H1 (cell line): ENCODE measurements around the gene BCO1. TPM values are rescaled to one million over a fixed set of nuclear protein-coding genes. Genes with fewer than 3 reads are reported as not detected.

Experiments
- ATF2 ChIP-seq: IDR thresholded peaks from 2 replicates; pipeline ENCODE4 v1.6.1; 2012; ENCODE audit warnings: low read length, inconsistent platforms
- CBX8 ChIP-seq: fragments of 300-800, 300-1000 bp; sonication (generic); IDR thresholded peaks from 2 replicates; pipeline ENCODE4 v1.7.1; 2016; ENCODE audit warnings: low read depth, low read length, borderline replicate concordance
- CHD1 ChIP-seq: IDR thresholded peaks from 2 replicates; pipeline ENCODE4 v1.6.1; 2012; ENCODE audit warnings: low read depth, low read length, improper control_type of control experiment
- CREB1 ChIP-seq: IDR thresholded peaks from 2 replicates; pipeline ENCODE4 v1.6.1; 2012; ENCODE audit warnings: inconsistent platforms
- EGR1 ChIP-seq: IDR thresholded peaks from 2 replicates; pipeline ENCODE4 v1.6.1; 2011; ENCODE audit warnings: low read depth, low read length, borderline replicate concordance
- HDAC2 ChIP-seq, 2 experiments: fragments of 300-600 bp in 1 of 2; sonication (generic) in 1 of 2; IDR thresholded peaks; 2 replicates each; pipeline ENCODE4 v1.6.1; 2011 to 2012; ENCODE audit warnings: low read depth in 2 of 2, low read length in 2 of 2, mild to moderate bottlenecking in 2 of 2, moderate library complexity in 2 of 2, borderline replicate concordance in 1 of 2, inconsistent platforms in 1 of 2
- KDM4A ChIP-seq: IDR thresholded peaks from one replicate; pipeline ENCODE4 v1.7.1; 2012; ENCODE audit warnings: low read depth, mild to moderate bottlenecking, moderate library complexity, low read length, inconsistent platforms; ENCODE audit not compliant: severe bottlenecking
- MAFK ChIP-seq: IDR thresholded peaks from 2 replicates; pipeline ENCODE4 v1.6.1; 2012; ENCODE audit warnings: low read depth, mild to moderate bottlenecking, improper control_type of control experiment, low read length
- NANOG ChIP-seq: IDR thresholded peaks from 2 replicates; pipeline ENCODE4 v1.6.1; 2011; ENCODE audit warnings: low read length, low read depth, mild to moderate bottlenecking, inconsistent platforms; ENCODE audit not compliant: insufficient read depth, poor library complexity, severe bottlenecking
- PHF8 ChIP-seq: fragments of 200-600 bp; sonication (generic); conservative IDR thresholded peaks from 2 replicates; pipeline ENCODE4 v1.7.1; 2012; ENCODE audit warnings: low read depth, mild to moderate bottlenecking, inconsistent platforms, low read length, moderate library complexity
- POLR2A ChIP-seq, 2 experiments: IDR thresholded peaks; 1 replicate in 1 of 2; 2 replicates in 1 of 2; pipeline ENCODE4 v1.6.1; 2011; ENCODE audit warnings: low read depth in 2 of 2, low read length in 2 of 2, mild to moderate bottlenecking in 2 of 2; ENCODE audit errors: control extremely low read depth in 1 of 2
- RAD21 ChIP-seq, 2 experiments: IDR thresholded peaks in 1 of 2; conservative IDR thresholded peaks in 1 of 2; 2 replicates each; pipeline ENCODE4 v1.6.1; 2011; ENCODE audit warnings: low read depth in 2 of 2, low read length in 2 of 2, improper control_type of control experiment in 1 of 2, inconsistent platforms in 1 of 2, mild to moderate bottlenecking in 1 of 2, moderate library complexity in 1 of 2
- RBBP5 ChIP-seq: IDR thresholded peaks from 2 replicates; pipeline ENCODE4 v1.7.1; 2012; ENCODE audit warnings: low read depth, mild to moderate bottlenecking, inconsistent platforms, low read length, moderate library complexity, borderline replicate concordance
- RNF2 ChIP-seq: fragments of 200-900, 300-1000 bp; sonication (generic); IDR thresholded peaks from 2 replicates; pipeline ENCODE4 v1.7.1; 2016; ENCODE audit warnings: borderline replicate concordance, low read depth, mild to moderate bottlenecking, antibody characterized with exemption, low read length; ENCODE audit not compliant: poor library complexity, severe bottlenecking; ENCODE audit errors: missing control alignments
- SAP30 ChIP-seq: fragments of 300-600 bp; sonication (generic); IDR thresholded peaks from 2 replicates; pipeline ENCODE4 v1.7.1; 2012; ENCODE audit warnings: low read length, moderate library complexity, mild to moderate bottlenecking, inconsistent platforms; ENCODE audit not compliant: insufficient read depth, insufficient replicate concordance
- SP1 ChIP-seq: IDR thresholded peaks from 2 replicates; pipeline ENCODE4 v1.6.1; 2011; ENCODE audit warnings: low read depth, low read length
- SP4 ChIP-seq: IDR thresholded peaks from 2 replicates; pipeline ENCODE4 v1.6.1; 2012; ENCODE audit warnings: low read length, inconsistent platforms
- TAF1 ChIP-seq: IDR thresholded peaks from 2 replicates; pipeline ENCODE4 v1.6.1; 2011; ENCODE audit warnings: mild to moderate bottlenecking, low read depth, low read length
- TBP ChIP-seq: IDR thresholded peaks from 2 replicates; pipeline ENCODE4 v1.6.1; 2011; ENCODE audit warnings: low read depth, low read length, improper control_type of control experiment
- TCF12 ChIP-seq: IDR thresholded peaks from 2 replicates; pipeline ENCODE4 v1.6.1; 2011; ENCODE audit warnings: low read depth, mild to moderate bottlenecking, low read length
- YY1 ChIP-seq: IDR thresholded peaks from 2 replicates; pipeline ENCODE4 v1.6.1; 2011; ENCODE audit warnings: low read depth, mild to moderate bottlenecking, low read length
- polyA plus RNA-seq, 7 experiments: library from polyadenylated mRNA; depleted of rRNA in 3 of 7; stranded (reverse) in 5 of 7; unstranded in 2 of 7; fragments of >200 nt in 5 of 7; fragments of 200-250 nt in 2 of 7; gene quantifications; 1 replicate in 5 of 7; 2 replicates in 1 of 7; 4 replicates in 1 of 7; pipeline versions ENCODE4 v1.2.1 to v1.2.3, GENCODE V29; 2011 to 2013; ENCODE audit warnings: missing spikeins in 2 of 7, mixed read lengths in 2 of 7
- total RNA-seq: library from RNA; stranded (reverse); fragmentation: NEBNext Ultra II Directional; extraction: Animal tissue kit (Norgen Biotek cat#: 25700); gene quantifications from 2 replicates; pipeline ENCODE4 v1.2.1, GENCODE V29; 2021

BCO1 gene
- total and polyA plus RNA-seq, 2 of the 8 experiments (the other 6 are each of a cell fraction or from before 2014, with no cell fraction given) = 0.21 TPM; not detected in 1

- peak; percentile 92 for TF ChIP-seq YY1
- peak; percentile 40; the same call in 1 of the 2 replicates for TF ChIP-seq TBP
- TF ChIP-seq SP4 = no peak
- no peak for TF ChIP-seq RBBP5
- TF ChIP-seq SAP30 = peak; percentile 32
- no peak for TF ChIP-seq NANOG
- TF ChIP-seq SP1 = peak; percentile 83
- no peak; the same call in 1 of the 2 replicates for TF ChIP-seq MAFK
- TF ChIP-seq EGR1 = 0 out of 2 replicates have a peak, but pooled peaks have one; percentile 44
- TF ChIP-seq CREB1 = no peak
- TF ChIP-seq KDM4A = no peak
- no peak for TF ChIP-seq CBX8
- TF ChIP-seq POLR2A (IDR thresholded peaks at IDR 0.05; ENCODE audit: control extremely low read depth in 1 of 2, low read depth in 2 of 2, low read length in 2 of 2) = peak; percentile 16 to 85
- 0 out of 2 replicates have a peak, but pooled peaks have one; percentile 21 for TF ChIP-seq TCF12
- TF ChIP-seq RNF2 = no peak
- no peak for TF ChIP-seq PHF8
- 0 out of 2 replicates have a peak, but pooled peaks have one; percentile 72 for TF ChIP-seq ATF2
- TF ChIP-seq CHD1 = no peak
- no peak for TF ChIP-seq HDAC2 (IDR thresholded peaks at IDR 0.05; ENCODE audit: borderline replicate concordance in 1 of 2, low read depth in 2 of 2, low read length in 2 of 2)
- TF ChIP-seq RAD21 (IDR thresholded peaks at IDR 0.05 in 1 of 2, conservative IDR thresholded peaks at IDR 0.05 in 1 of 2; ENCODE audit: low read depth in 2 of 2, low read length in 2 of 2) = no peak
- peak; percentile 75 for TF ChIP-seq TAF1
- TF ChIP-seq, all 59 proteins: peak for 15
Measured at GRCh38 chr16:81313701-81314602, 75.5 kb downstream of the BCO1 start (continued).
